HepG2 (cell line): ENCODE data around the gene BPIFB2. TPM values are rescaled to one million over a fixed set of nuclear protein-coding genes. Genes with fewer than 3 reads are reported as not detected.

Source experiments
- BATF2 ChIP-seq: sonication (generic); formaldehyde crosslinking; IDR thresholded peaks from 2 replicates; pipeline ENCODE4 v1.8.0; 2022; ENCODE audit warnings: mild to moderate bottlenecking, missing genetic modification reagents, moderate library complexity
- BRF2 ChIP-seq: sonication (generic); formaldehyde crosslinking; IDR thresholded peaks from 2 replicates; pipeline ENCODE4 v1.8.1; 2022; ENCODE audit warnings: mild to moderate bottlenecking, missing genetic modification reagents
- CEBPB ChIP-seq: IDR thresholded peaks from 2 replicates; pipeline ENCODE4 v1.6.1; 2011; ENCODE audit warnings: low read depth, low read length, improper control_type of control experiment, borderline replicate concordance
- CENPBD1 ChIP-seq: sonication (generic); formaldehyde crosslinking; IDR thresholded peaks from 2 replicates; pipeline ENCODE4 v1.8.0; 2022; ENCODE audit warnings: missing genetic modification reagents, low read depth, mild to moderate bottlenecking, borderline replicate concordance
- CENPX ChIP-seq: sonication (generic); formaldehyde crosslinking; IDR thresholded peaks from 2 replicates; pipeline ENCODE4 v1.9.0; 2021; ENCODE audit warnings: mild to moderate bottlenecking, missing genetic modification reagents, moderate library complexity
- DNMT1 ChIP-seq: sonication (generic); formaldehyde crosslinking; IDR thresholded peaks from 2 replicates; pipeline ENCODE4 v1.5.1; 2020; ENCODE audit warnings: mild to moderate bottlenecking, missing genetic modification reagents
- FIP1L1 ChIP-seq: fragments of 200-400 bp; formaldehyde crosslinking; IDR thresholded peaks from 2 replicates; pipeline ENCODE4 v1.6.1; 2018; ENCODE audit warnings: low read depth, mild to moderate bottlenecking, low read length, moderate library complexity, borderline replicate concordance; ENCODE audit not compliant: insufficient read depth
- FLYWCH1 ChIP-seq: sonication (generic); formaldehyde crosslinking; IDR thresholded peaks from 2 replicates; pipeline ENCODE4 v1.8.1; 2023; ENCODE audit warnings: mild to moderate bottlenecking, missing genetic modification reagents
- FOXM1 ChIP-seq: sonication (generic); formaldehyde crosslinking; IDR thresholded peaks from 2 replicates; pipeline ENCODE4 v1.5.0; 2020; ENCODE audit warnings: missing genetic modification reagents
- GTF3A ChIP-seq: sonication (generic); formaldehyde crosslinking; conservative IDR thresholded peaks from 2 replicates; pipeline ENCODE4 v1.4.0; 2020; ENCODE audit warnings: mild to moderate bottlenecking, missing genetic modification reagents
- HDAC6 ChIP-seq: fragments of 200-600 bp; sonication (generic); IDR thresholded peaks from 2 replicates; pipeline ENCODE4 v1.7.0; 2017; ENCODE audit warnings: mild to moderate bottlenecking, antibody characterized with exemption, low read length, low read depth
- KLF15 ChIP-seq: sonication (generic); formaldehyde crosslinking; IDR thresholded peaks from 2 replicates; pipeline ENCODE4 v1.8.1; 2023; ENCODE audit warnings: borderline replicate concordance, mild to moderate bottlenecking, inconsistent platforms, missing genetic modification reagents, mixed read lengths
- PHF8 ChIP-seq: sonication (generic); formaldehyde crosslinking; IDR thresholded peaks from 2 replicates; pipeline ENCODE4 v1.5.0; 2020; ENCODE audit warnings: missing genetic modification reagents
- ZFY ChIP-seq: sonication (generic); formaldehyde crosslinking; IDR thresholded peaks from 2 replicates; pipeline ENCODE4 v1.4.0; 2020; ENCODE audit warnings: missing genetic modification reagents
- ZNF33A ChIP-seq: sonication (generic); formaldehyde crosslinking; IDR thresholded peaks from 2 replicates; pipeline ENCODE4 v1.5.1; 2020; ENCODE audit warnings: missing genetic modification reagents, mild to moderate bottlenecking, moderate library complexity, borderline replicate concordance
- ZNF570 ChIP-seq: sonication (generic); formaldehyde crosslinking; IDR thresholded peaks from 2 replicates; pipeline ENCODE4 v1.4.0; 2020; ENCODE audit warnings: mild to moderate bottlenecking, missing genetic modification reagents, borderline replicate concordance
- ZNF576 ChIP-seq: sonication (generic); formaldehyde crosslinking; IDR thresholded peaks from 2 replicates; pipeline ENCODE4 v1.4.0; 2020; ENCODE audit warnings: mild to moderate bottlenecking, missing genetic modification reagents
- ZNF605 ChIP-seq: sonication (generic); formaldehyde crosslinking; IDR thresholded peaks from 2 replicates; pipeline ENCODE4 v1.8.0; 2022; ENCODE audit warnings: mild to moderate bottlenecking, missing genetic modification reagents
- ZNF644 ChIP-seq: IDR thresholded peaks from 2 replicates; pipeline ENCODE4 v1.6.1; 2016; ENCODE audit warnings: low read depth
- ZNF670 ChIP-seq: sonication (generic); formaldehyde crosslinking; IDR thresholded peaks from 2 replicates; pipeline ENCODE4 v1.8.0; 2022; ENCODE audit warnings: mild to moderate bottlenecking, missing genetic modification reagents, borderline replicate concordance
- ZNF816 ChIP-seq: sonication (generic); formaldehyde crosslinking; IDR thresholded peaks from 2 replicates; pipeline ENCODE4 v1.8.0; 2022; ENCODE audit warnings: missing genetic modification reagents, mild to moderate bottlenecking, borderline replicate concordance
- ZNF850 ChIP-seq: sonication (generic); formaldehyde crosslinking; conservative IDR thresholded peaks from 2 replicates; pipeline ENCODE4 v1.9.0; 2021; ENCODE audit warnings: mild to moderate bottlenecking, missing genetic modification reagents
- ZNF891 ChIP-seq: sonication (generic); formaldehyde crosslinking; IDR thresholded peaks from 2 replicates; pipeline ENCODE4 v1.5.0; 2020; ENCODE audit warnings: mild to moderate bottlenecking, missing genetic modification reagents
- polyA plus RNA-seq, 8 experiments: library from polyadenylated mRNA; depleted of rRNA in 3 of 8; stranded (reverse) in 7 of 8; unstranded in 1 of 8; fragments of >200 nt; fragmentation: Illumina TruSeq in 4 of 8; extraction: Trizol in 4 of 8; gene quantifications; 2 replicates each; pipeline versions ENCODE4 v1.2.1 to v1.2.3, GENCODE V29; 2011 to 2016; ENCODE audit warnings: low read depth in 4 of 8, missing spikeins in 1 of 8, mixed read lengths in 1 of 8; ENCODE audit not compliant: insufficient read depth in 1 of 8
- total RNA-seq, 5 experiments: library from RNA; depleted of rRNA; stranded (reverse); fragments of >200 nt; fragmentation: Illumina TruSeq; extraction: Trizol; gene quantifications; 2 replicates each; pipeline ENCODE4 v1.2.3, GENCODE V29; 2016; ENCODE audit warnings: low read depth in 1 of 5

The BPIFB2 gene
- total and polyA plus RNA-seq, 2 of the 13 experiments (the other 11 are each of a cell fraction or from before 2014, with no cell fraction given): 54.5 to 902 TPM

GRCh38 chr20:33026779-33027759, 19.6 kb downstream of the BPIFB2 start (continued):
- TF ChIP-seq FIP1L1 (peak; percentile 96), BATF2 (CRISPR knock-in tag) (no peak; the same call in 1 of the 2 replicates), GTF3A (no peak), KLF15 (CRISPR knock-in tag) (no peak), ZNF605 (no peak), DNMT1 (CRISPR knock-in tag) (no peak), HDAC6 (no peak), ZNF850 (CRISPR knock-in tag) (no peak), BRF2 (CRISPR knock-in tag) (no peak), ZNF576 (CRISPR knock-in tag) (no peak), PHF8 (CRISPR knock-in tag) (no peak), ZNF891 (peak; percentile 83), ZNF644 (no peak), ZFY (no peak; the same call in 1 of the 2 replicates), ZNF670 (CRISPR knock-in tag) (no peak), CENPX (CRISPR knock-in tag) (no peak), CENPBD1 (CRISPR knock-in tag) (no peak), FOXM1 (CRISPR knock-in tag) (no peak), ZNF33A (CRISPR knock-in tag) (no peak), CEBPB (no peak), ZNF570 (CRISPR knock-in tag) (no peak), FLYWCH1 (CRISPR knock-in tag) (no peak), ZNF816 (CRISPR knock-in tag) (no peak)
